GM19023 (cell line): ENCODE data around the gene ARX.

ENCODE experiments used
- ATAC-seq: cut with Tn5 transposase; IDR thresholded peaks from one replicate; pipeline ENCODE4 v1.9.1; 2021; ENCODE audit warnings: mild to moderate bottlenecking, moderate library complexity; ENCODE audit not compliant: unreplicated experiment

Gene ARX

GRCh38 chrX:25015486-25016360 is at the start of gene ARX:
Gene ARX, minus strand, starts transcription at chrX:25015965. Its CDS starts 228 bp downstream, at chrX:25015737.
- ATAC-seq: no peak

GRCh38 chrX:25059273-25059672 is 43.5 kb upstream of the ARX start:
- no peak for ATAC-seq

- no peak for ATAC-seq
Observed at GRCh38 chrX:25052798-25053534, 37.2 kb upstream of the ARX start.

GRCh38 chrX:25049971-25050370 is 34.2 kb upstream of the ARX start:
- no peak for ATAC-seq

GRCh38 chrX:25049357-25049756 is 33.6 kb upstream of the ARX start:
- ATAC-seq: no peak

GRCh38 chrX:25048178-25048577 is 32.4 kb upstream of the ARX start:
- ATAC-seq: no peak

GRCh38 chrX:25043192-25043591 is 27.4 kb upstream of the ARX start:
- no peak for ATAC-seq

GRCh38 chrX:25039036-25039435 is 23.3 kb upstream of the ARX start:
- no peak for ATAC-seq

GRCh38 chrX:25034889-25035288 is 19.1 kb upstream of the ARX start:
- ATAC-seq: no peak

GRCh38 chrX:25029288-25029825 is 13.6 kb upstream of the ARX start:
- no peak for ATAC-seq

GRCh38 chrX:25028726-25029125 is 13.0 kb upstream of the ARX start:
- ATAC-seq: no peak

GRCh38 chrX:25026576-25026975 is 10.8 kb upstream of the ARX start:
- ATAC-seq: no peak

GRCh38 chrX:25025615-25026014 is 9.8 kb upstream of the ARX start:
- no peak for ATAC-seq

GRCh38 chrX:25023908-25024307 is 8.1 kb upstream of the ARX start:
- ATAC-seq: no peak

- ATAC-seq: no peak
Observed at GRCh38 chrX:25022499-25023325, 6.9 kb upstream of the ARX start.

GRCh38 chrX:25020905-25021449 is 5.2 kb upstream of the ARX start:
- ATAC-seq: peak; percentile 60

GRCh38 chrX:25020391-25020904 is 4.7 kb upstream of the ARX start:
- ATAC-seq: no peak

- no peak for ATAC-seq
Observed at GRCh38 chrX:25019707-25020390, 4.1 kb upstream of the ARX start.

GRCh38 chrX:25018682-25019081 is 2.9 kb upstream of the ARX start:
- no peak for ATAC-seq
